NCI-H2196 (cell line): Measurements from ENCODE around the gene RADIL.

Experiments used
- DNase-seq: peaks from one replicate; lab custom pipeline; 2025; ENCODE audit not compliant: unreplicated experiment; lab: John Stamatoyannopoulos, UW

Gene RADIL

GRCh38 chr7:4832711-4833110, 50.8 kb downstream of the RADIL start:
- DNase-seq = no peak

GRCh38 chr7:4831723-4832495, 51.6 kb downstream of the RADIL start:
- DNase-seq = no peak

- DNase-seq = no peak
These were observed 53.3 kb downstream of the RADIL start for GRCh38 chr7:4830176-4830575.

- DNase-seq = no peak
These were observed 54.7 kb downstream of the RADIL start for GRCh38 chr7:4828720-4829383.

GRCh38 chr7:4825081-4825480, 58.4 kb downstream of the RADIL start:
- DNase-seq = no peak

GRCh38 chr7:4824120-4824775, 59.3 kb downstream of the RADIL start:
- no peak for DNase-seq

- no peak for DNase-seq
These were observed 59.9 kb downstream of the RADIL start for GRCh38 chr7:4823441-4824119.

GRCh38 chr7:4822677-4823076, 60.8 kb downstream of the RADIL start:
- DNase-seq = no peak

- no peak for DNase-seq
These were observed 62.5 kb downstream of the RADIL start for GRCh38 chr7:4820967-4821471.

- no peak for DNase-seq
These were observed 63.0 kb downstream of the RADIL start for GRCh38 chr7:4820405-4820966.

GRCh38 chr7:4819560-4820404, 63.7 kb downstream of the RADIL start:
- DNase-seq = no peak

- DNase-seq = no peak
These were observed 65.3 kb downstream of the RADIL start for GRCh38 chr7:4818000-4818794.

- DNase-seq = no peak
These were observed 66.2 kb downstream of the RADIL start for GRCh38 chr7:4817178-4817901.

- no peak for DNase-seq
These were observed 67.0 kb downstream of the RADIL start for GRCh38 chr7:4816419-4817080.

GRCh38 chr7:4815609-4816418, 67.7 kb downstream of the RADIL start:
- no peak for DNase-seq

GRCh38 chr7:4815121-4815520, 68.4 kb downstream of the RADIL start:
- no peak for DNase-seq

- DNase-seq = no peak
These were observed 69.1 kb downstream of the RADIL start for GRCh38 chr7:4814433-4814832.
